OCI-M2 (cell line): Measurements from ENCODE around the gene ERBB4.

Source experiments
- DNase-seq: peaks from one replicate; lab custom pipeline; 2025; ENCODE audit not compliant: unreplicated experiment; lab: John Stamatoyannopoulos, UW

Gene ERBB4

GRCh38 chr2:211941216-211941747, 597.3 kb downstream of the ERBB4 start:
- DNase-seq = no peak

- no peak for DNase-seq
These were observed 599.4 kb downstream of the ERBB4 start for GRCh38 chr2:211939177-211939576.

GRCh38 chr2:211934811-211935210, 603.8 kb downstream of the ERBB4 start:
- no peak for DNase-seq

GRCh38 chr2:211931314-211931713, 607.3 kb downstream of the ERBB4 start:
- no peak for DNase-seq

- no peak for DNase-seq
These were observed 608.3 kb downstream of the ERBB4 start for GRCh38 chr2:211930331-211930730.

GRCh38 chr2:211928201-211928600, 610.4 kb downstream of the ERBB4 start:
- no peak for DNase-seq

GRCh38 chr2:211923019-211923418, 615.6 kb downstream of the ERBB4 start:
- no peak for DNase-seq

GRCh38 chr2:211903961-211904360, 634.6 kb downstream of the ERBB4 start:
- no peak for DNase-seq

GRCh38 chr2:211901226-211901846, 637.3 kb downstream of the ERBB4 start:
- DNase-seq = no peak

GRCh38 chr2:211900518-211900917, 638.1 kb downstream of the ERBB4 start:
- DNase-seq = no peak

- no peak for DNase-seq
These were observed 638.6 kb downstream of the ERBB4 start for GRCh38 chr2:211900000-211900399.

GRCh38 chr2:211898702-211899101, 639.9 kb downstream of the ERBB4 start:
- DNase-seq = no peak

GRCh38 chr2:211881449-211881848, 657.2 kb downstream of the ERBB4 start:
- no peak for DNase-seq

- DNase-seq = no peak
These were observed 659.3 kb downstream of the ERBB4 start for GRCh38 chr2:211879323-211879722.

GRCh38 chr2:211877061-211877460, 661.5 kb downstream of the ERBB4 start:
- no peak for DNase-seq

- no peak for DNase-seq
These were observed 663.1 kb downstream of the ERBB4 start for GRCh38 chr2:211875488-211875887.

GRCh38 chr2:211868996-211869533, 669.5 kb downstream of the ERBB4 start:
- DNase-seq = no peak

GRCh38 chr2:211867845-211868451, 670.7 kb downstream of the ERBB4 start:
- no peak for DNase-seq

- DNase-seq = no peak
These were observed 674.3 kb downstream of the ERBB4 start for GRCh38 chr2:211864328-211864727.

GRCh38 chr2:211860224-211860623, 678.4 kb downstream of the ERBB4 start:
- DNase-seq = no peak

- DNase-seq = no peak
These were observed 683.8 kb downstream of the ERBB4 start for GRCh38 chr2:211854832-211855231.

- no peak for DNase-seq
These were observed 691.9 kb downstream of the ERBB4 start for GRCh38 chr2:211846714-211847113.

- no peak for DNase-seq
These were observed 692.6 kb downstream of the ERBB4 start for GRCh38 chr2:211846036-211846400.
